GM12878 (cell line): ENCODE measurements around the gene VTI1A. TPM values are rescaled to one million over a fixed set of nuclear protein-coding genes. Genes with fewer than 3 reads are reported as not detected.

Experiments used
- ATAC-seq: fragments of 200-7000 bp; cut with Tn5 transposase; 3 replicates; pipeline ENCODE4 v1.9.1; 2020; ENCODE audit warnings: mild to moderate bottlenecking, moderate library complexity
- BruUV-seq: library from RNA; stranded (reverse); fragments of 400-500 nt; replicated peaks from 2 replicates; lab custom pipeline; 2021; lab: Mats Ljungman, UMichigan
- CTCF ChIA-PET: fragments of 300-600 bp; sonication (Branson Sonifier 250); formaldehyde crosslinking; extraction: SDS; loops from one replicate; lab custom pipeline; 2021; ENCODE audit warnings: inconsistent platforms; lab: Yijun Ruan, JAX
- POLR2A ChIA-PET: fragments of 350-600 bp; formaldehyde crosslinking; extraction: SDS; loops from one replicate; lab custom pipeline; 2021; ENCODE audit warnings: inconsistent platforms; lab: Charles Lee
- RAD21 ChIA-PET: fragments of 300-600 bp; sonication (Branson Sonifier 250); formaldehyde crosslinking; loops from one replicate; lab custom pipeline; 2023; ENCODE audit warnings: antibody characterized with exemption; ENCODE audit not compliant: unreplicated experiment; lab: Charles Lee
- SMC1A ChIA-PET: fragments of 300-600 bp; sonication (Branson Sonifier 250); formaldehyde crosslinking; loops from one replicate; lab custom pipeline; 2023; ENCODE audit not compliant: unreplicated experiment, uncharacterized antibody; lab: Charles Lee
- DNase-seq: peaks from one replicate; pipeline ENCODE4 v3.0.0-alpha.2; 2011; ENCODE audit warnings: low read depth, low spot score
- FAIRE-seq: peaks from 3 replicates; lab custom pipeline; 2011; peaks lifted over from hg19 to GRCh38; lab: Jason Lieb, UNC
- H2AFZ ChIP-seq: 2 replicates; pipeline ENCODE4 v1.6.0; 2011; ENCODE audit warnings: low read depth, low read length, control low read depth; ENCODE audit not compliant: control insufficient read depth
- H3K27ac ChIP-seq: 2 replicates; pipeline ENCODE4 v1.5.1; 2011; ENCODE audit warnings: control low read depth; ENCODE audit not compliant: control insufficient read depth, insufficient read depth
- H3K27me3 ChIP-seq, 2 experiments: replicated peaks in 1 of 2; 2 replicates each; pipeline versions ENCODE4 v1.6.0 to v1.6.1; 2011; ENCODE audit warnings: low read length in 1 of 2; ENCODE audit not compliant: control insufficient read depth in 2 of 2, insufficient read depth in 2 of 2
- H3K36me3 ChIP-seq, 2 experiments: 2 replicates each; pipeline ENCODE4 v1.5.1; 2011; ENCODE audit warnings: low read length in 1 of 2; ENCODE audit not compliant: control insufficient read depth in 2 of 2, insufficient read depth in 2 of 2
- H3K4me1 ChIP-seq: 2 replicates; pipeline ENCODE4 v1.6.1; 2011; ENCODE audit warnings: mild to moderate bottlenecking, low read length, moderate library complexity, mixed read lengths; ENCODE audit not compliant: control insufficient read depth, insufficient read depth
- H3K4me2 ChIP-seq: 2 replicates; pipeline ENCODE4 v1.6.0; 2011; ENCODE audit warnings: control low read depth; ENCODE audit not compliant: control insufficient read depth, insufficient read depth
- H3K4me3 ChIP-seq: fragments of 200-600 bp; sonication (generic); 2 replicates; pipeline ENCODE4 v1.5.1; 2016
- H3K79me2 ChIP-seq: 2 replicates; pipeline ENCODE4 v1.6.0; 2011; ENCODE audit warnings: low read length; ENCODE audit not compliant: control insufficient read depth, insufficient read depth
- H3K9ac ChIP-seq: 2 replicates; pipeline ENCODE4 v1.8.0; 2011; ENCODE audit warnings: low read length, control low read depth, mixed read lengths; ENCODE audit not compliant: control insufficient read depth, insufficient read depth
- H3K9me3 ChIP-seq: replicated peaks from 3 replicates; pipeline ENCODE4 v1.5.1; 2011; ENCODE audit warnings: mild to moderate bottlenecking, low read length; ENCODE audit not compliant: control insufficient read depth, insufficient read depth
- H4K20me1 ChIP-seq: 2 replicates; pipeline ENCODE4 v1.6.0; 2011; ENCODE audit not compliant: control insufficient read depth, insufficient read depth
- ASH2L ChIP-seq: fragments of 300-600, 200-600 bp; sonication (generic); IDR thresholded peaks from 2 replicates; pipeline ENCODE4 v1.6.1; 2017; ENCODE audit warnings: low read depth, mild to moderate bottlenecking, borderline replicate concordance
- BCL11A ChIP-seq: IDR thresholded peaks from 2 replicates; pipeline ENCODE4 v1.6.1; 2011; ENCODE audit warnings: low read depth, low read length
- CHD2 ChIP-seq: IDR thresholded peaks from 2 replicates; pipeline ENCODE4 v1.6.1; 2011; ENCODE audit warnings: low read depth, low read length, improper control_type of control experiment, borderline replicate concordance
- CREB1 ChIP-seq: IDR thresholded peaks from 2 replicates; pipeline ENCODE4 v1.6.1; 2012; ENCODE audit warnings: low read depth, mild to moderate bottlenecking, inconsistent platforms
- ESRRA ChIP-seq: IDR thresholded peaks from 2 replicates; pipeline ENCODE4 v1.6.1; 2012; ENCODE audit warnings: mild to moderate bottlenecking, low read length, improper control_type of control experiment
- KDM1A ChIP-seq: fragments of 200-600 bp; sonication (generic); IDR thresholded peaks from 2 replicates; pipeline ENCODE4 v1.6.1; 2016; ENCODE audit warnings: borderline replicate concordance
- LARP7 ChIP-seq: fragments of 450-650 bp; IDR thresholded peaks from 2 replicates; pipeline ENCODE4 v1.6.1; 2017; ENCODE audit warnings: mild to moderate bottlenecking
- MTA2 ChIP-seq: fragments of 450-650 bp; IDR thresholded peaks from 2 replicates; pipeline ENCODE4 v1.6.1; 2016; ENCODE audit warnings: low read depth, mild to moderate bottlenecking, moderate library complexity
- NFYB ChIP-seq: IDR thresholded peaks from 2 replicates; pipeline ENCODE4 v1.6.1; 2011; ENCODE audit warnings: low read depth, mild to moderate bottlenecking, low read length, improper control_type of control experiment, moderate library complexity; ENCODE audit not compliant: insufficient read depth
- NR2C2 ChIP-seq: IDR thresholded peaks from 2 replicates; pipeline ENCODE4 v1.6.1; 2011; ENCODE audit warnings: borderline replicate concordance, low read depth; ENCODE audit not compliant: control insufficient read depth, insufficient read length
- RCOR1 ChIP-seq: conservative IDR thresholded peaks from 2 replicates; pipeline ENCODE4 v1.6.1; 2012; ENCODE audit warnings: low read depth, low read length, improper control_type of control experiment
- SIN3A ChIP-seq: IDR thresholded peaks from 2 replicates; pipeline ENCODE4 v1.6.1; 2012; ENCODE audit warnings: low read depth, low read length, improper control_type of control experiment
- ZNF622 ChIP-seq: fragments of 450-650 bp; IDR thresholded peaks from 2 replicates; pipeline ENCODE4 v1.6.1; 2017; ENCODE audit warnings: mild to moderate bottlenecking, inconsistent platforms
- WGBS: methylation state at CpG from one replicate; pipeline ENCODE4 v1.1.6; 2016; ENCODE audit warnings: low lambda C conversion rate; ENCODE audit not compliant: insufficient replicate concordance, insufficient coverage; ENCODE audit errors: missing lambda C conversion rate; 5-methylcytosine and 5-hydroxymethylcytosine counted together
- in situ Hi-C: fragments of 300-500 bp; cut with MboI; formaldehyde crosslinking; loops from 9 replicates; pipeline ENCODE4 v1.14.3; 2018; ENCODE audit warnings: mixed read lengths
- intact Hi-C: fragments of 100-400 bp; cut with micrococcal nuclease; formaldehyde crosslinking; loops from one replicate; pipeline ENCODE4 v1.14.2; 2022; ENCODE audit not compliant: unreplicated experiment
- polyA plus RNA-seq, 11 experiments: library from polyadenylated mRNA; depleted of rRNA in 4 of 11; unstranded in 6 of 11; stranded (reverse) in 5 of 11; fragments of >200 nt; fragmentation: Nextera tagmentation in 4 of 11; fragmentation: Illumina TruSeq in 1 of 11; extraction: Ambion mirVana in 4 of 11; extraction: Trizol in 1 of 11; gene quantifications; 1 replicate in 1 of 11; 2 replicates in 10 of 11; pipeline versions ENCODE4 v1.2.1 to v1.2.3, GENCODE V29; 2011 to 2016; ENCODE audit warnings: inconsistent platforms in 2 of 11, missing spikeins in 2 of 11, low read depth in 1 of 11
- total RNA-seq, 4 experiments: library from RNA; depleted of rRNA in 3 of 4; stranded (reverse); fragments of >200 nt in 3 of 4; fragmentation: Illumina TruSeq in 1 of 4; extraction: Trizol in 1 of 4; gene quantifications; 2 replicates each; pipeline versions ENCODE4 v1.2.1 to v1.2.3, GENCODE V29; 2013 to 2021
- TF ChIP-seq, protein P1 (sequence below): fragments of 450-650 bp; IDR thresholded peaks from 2 replicates; pipeline ENCODE4 v1.6.1; 2014; ENCODE audit warnings: mild to moderate bottlenecking
- TF ChIP-seq, protein P2 (sequence below): fragments of 450-650 bp; IDR thresholded peaks from 2 replicates; pipeline ENCODE4 v1.6.1; 2017; ENCODE audit warnings: borderline replicate concordance
- TF ChIP-seq, protein P3 (sequence below): IDR thresholded peaks from 2 replicates; pipeline ENCODE4 v1.6.1; 2012; ENCODE audit warnings: low read depth, low read length, improper control_type of control experiment

The VTI1A gene
- total and polyA plus RNA-seq, 10 of the 15 experiments (the other 5 are each of a cell fraction or from before 2014, with no cell fraction given), result 12.4 to 43.2 (median 27.5) TPM

DNA sequence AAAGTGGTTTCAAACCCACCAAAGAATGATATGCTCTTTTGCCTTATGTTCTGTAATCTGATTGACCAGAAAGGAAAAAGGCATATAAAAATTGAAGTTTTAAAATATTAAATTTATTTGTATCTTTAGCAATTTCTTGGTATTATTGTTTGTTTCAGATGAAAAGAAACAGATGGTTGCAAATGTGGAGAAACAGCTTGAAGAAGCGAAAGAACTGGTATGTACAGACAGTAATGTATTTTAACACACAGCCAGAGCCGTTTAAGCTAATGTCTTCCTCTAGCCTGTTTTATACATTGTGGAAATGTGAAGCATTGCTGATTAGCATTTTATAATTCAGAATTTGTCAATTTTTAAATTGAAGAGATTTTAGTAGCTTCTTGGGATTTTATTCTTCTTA is 13.4 kb downstream of the VTI1A start:
- Histone ChIP-seq H3K9ac (no peak overlapping the region), H2AFZ (no peak overlapping the region), H3K4me3 (no peak overlapping the region), H3K4me2 (no peak overlapping the region), H3K79me2 (no peaks in the 10 kb centered on the region; the same call in 1 of the 2 replicates), H3K4me1 (no peaks in the 10 kb centered on the region), H3K9me3 (peaks cover 3% of the 10 kb centered on the region; the same call in 1 of the 3 replicates), H4K20me1 (no peaks in the 10 kb centered on the region), H3K27me3 (no peaks in the 10 kb centered on the region), H3K36me3 (peaks cover 0 to 12% of the 10 kb centered on the region in 2 experiments; a peak in 1 of 4 replicates), H3K27ac (no peak overlapping the region)
- in situ Hi-C loops, result no loop called here
- SMC1A ChIA-PET, result interaction anchor here (1.0 kb wide), 1 partner anchor 96 kb away, joined by 3 read pairs; no protein-coding TSS in a partner anchor
- WGBS, result 98% methylated on average over 2 of the region's 2 CpGs
- POLR2A ChIA-PET, result no interaction called here
- RAD21 ChIA-PET, result no interaction called here
- CTCF ChIA-PET, result interaction anchor here (1.3 to 3.8 kb wide), 3 partner anchors 11 to 25 kb away, joined by 7 to 26 read pairs (median 10); no protein-coding TSS in a partner anchor
- ATAC-seq, result no peak
- TF ChIP-seq, protein P1, sequence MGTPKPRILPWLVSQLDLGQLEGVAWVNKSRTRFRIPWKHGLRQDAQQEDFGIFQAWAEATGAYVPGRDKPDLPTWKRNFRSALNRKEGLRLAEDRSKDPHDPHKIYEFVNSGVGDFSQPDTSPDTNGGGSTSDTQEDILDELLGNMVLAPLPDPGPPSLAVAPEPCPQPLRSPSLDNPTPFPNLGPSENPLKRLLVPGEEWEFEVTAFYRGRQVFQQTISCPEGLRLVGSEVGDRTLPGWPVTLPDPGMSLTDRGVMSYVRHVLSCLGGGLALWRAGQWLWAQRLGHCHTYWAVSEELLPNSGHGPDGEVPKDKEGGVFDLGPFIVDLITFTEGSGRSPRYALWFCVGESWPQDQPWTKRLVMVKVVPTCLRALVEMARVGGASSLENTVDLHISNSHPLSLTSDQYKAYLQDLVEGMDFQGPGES, result no peak
- TF ChIP-seq ASH2L, result no peak
- no peak for TF ChIP-seq LARP7
- TF ChIP-seq, protein P2, sequence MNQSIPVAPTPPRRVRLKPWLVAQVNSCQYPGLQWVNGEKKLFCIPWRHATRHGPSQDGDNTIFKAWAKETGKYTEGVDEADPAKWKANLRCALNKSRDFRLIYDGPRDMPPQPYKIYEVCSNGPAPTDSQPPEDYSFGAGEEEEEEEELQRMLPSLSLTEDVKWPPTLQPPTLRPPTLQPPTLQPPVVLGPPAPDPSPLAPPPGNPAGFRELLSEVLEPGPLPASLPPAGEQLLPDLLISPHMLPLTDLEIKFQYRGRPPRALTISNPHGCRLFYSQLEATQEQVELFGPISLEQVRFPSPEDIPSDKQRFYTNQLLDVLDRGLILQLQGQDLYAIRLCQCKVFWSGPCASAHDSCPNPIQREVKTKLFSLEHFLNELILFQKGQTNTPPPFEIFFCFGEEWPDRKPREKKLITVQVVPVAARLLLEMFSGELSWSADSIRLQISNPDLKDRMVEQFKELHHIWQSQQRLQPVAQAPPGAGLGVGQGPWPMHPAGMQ, result no peak
- no peak for TF ChIP-seq NR2C2
- TF ChIP-seq, protein P3, sequence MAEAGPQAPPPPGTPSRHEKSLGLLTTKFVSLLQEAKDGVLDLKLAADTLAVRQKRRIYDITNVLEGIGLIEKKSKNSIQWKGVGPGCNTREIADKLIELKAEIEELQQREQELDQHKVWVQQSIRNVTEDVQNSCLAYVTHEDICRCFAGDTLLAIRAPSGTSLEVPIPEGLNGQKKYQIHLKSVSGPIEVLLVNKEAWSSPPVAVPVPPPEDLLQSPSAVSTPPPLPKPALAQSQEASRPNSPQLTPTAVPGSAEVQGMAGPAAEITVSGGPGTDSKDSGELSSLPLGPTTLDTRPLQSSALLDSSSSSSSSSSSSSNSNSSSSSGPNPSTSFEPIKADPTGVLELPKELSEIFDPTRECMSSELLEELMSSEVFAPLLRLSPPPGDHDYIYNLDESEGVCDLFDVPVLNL, result no peak
- TF ChIP-seq SIN3A, result no peak
- no peak for TF ChIP-seq ZNF622
- no peak for TF ChIP-seq ESRRA
- no peak for TF ChIP-seq KDM1A
- TF ChIP-seq RCOR1, result no peak
- no peak for TF ChIP-seq NFYB
- no peak for TF ChIP-seq MTA2
- TF ChIP-seq CREB1, result no peak
- no peak for TF ChIP-seq CHD2
- no peak for TF ChIP-seq BCL11A
- no peak for FAIRE-seq
- no TSS peak for BruUV-seq
- intact Hi-C loops, result no loop called here
- DNase-seq, result no peak
